B cell (primary cell): ENCODE measurements around the gene HOGA1. TPM values are rescaled to one million over a fixed set of nuclear protein-coding genes. Genes with fewer than 3 reads are reported as not detected.

Experiments used
- ATAC-seq: fragments of 200-7000 bp; cut with Tn5 transposase; one replicate; pipeline ENCODE4 v1.10.0; 2021; ENCODE audit warnings: low read depth, mild to moderate bottlenecking, moderate number of reproducible peaks, moderate library complexity
- CTCF ChIA-PET: fragments of 350-600 bp; sonication (Branson Sonifier 250); formaldehyde crosslinking; loops from one replicate; lab custom pipeline; 2021; ENCODE audit warnings: antibody characterized with exemption, inconsistent platforms; lab: Charles Lee
- POLR2A ChIA-PET: fragments of 350-600 bp; sonication (Branson Sonifier 250); formaldehyde crosslinking; loops from one replicate; lab custom pipeline; 2021; ENCODE audit warnings: antibody characterized with exemption; lab: Charles Lee
- DNase-seq: peaks from one replicate; pipeline ENCODE4 v3.0.0; 2013
- H2AFZ ChIP-seq: 2 replicates; pipeline ENCODE4 v1.6.1; 2012; ENCODE audit warnings: mild to moderate bottlenecking, low read depth, low read length; ENCODE audit not compliant: insufficient read depth, poor library complexity, severe bottlenecking
- H3K27ac ChIP-seq, 2 donors: 1 replicate in 1 of 2; 2 replicates in 1 of 2; pipeline ENCODE4 v1.5.1; 2012 to 2013; ENCODE audit warnings: low read length in 2 of 2, mild to moderate bottlenecking in 2 of 2, moderate library complexity in 1 of 2
- H3K27me3 ChIP-seq, 4 experiments: fragments of 200-600 bp in 1 of 4; sonication (generic) in 1 of 4; replicated peaks in 1 of 4; 1 replicate in 2 of 4; 2 replicates in 2 of 4; pipeline versions ENCODE4 v1.6.1 to v1.7.0; 2013 to 2016; ENCODE audit warnings: low read length in 3 of 4, mild to moderate bottlenecking in 2 of 4, mixed read lengths in 1 of 4, moderate library complexity in 1 of 4; ENCODE audit not compliant: insufficient read depth in 4 of 4, control insufficient read depth in 3 of 4; ENCODE audit errors: control extremely low read depth in 1 of 4
- H3K36me3 ChIP-seq, 2 experiments: replicated peaks in 1 of 2; 1 replicate in 1 of 2; 2 replicates in 1 of 2; pipeline versions ENCODE4 v1.6.1 to v1.7.1; 2013; ENCODE audit warnings: low read length in 1 of 2; ENCODE audit not compliant: insufficient read depth in 2 of 2, control insufficient read depth in 1 of 2; ENCODE audit errors: control extremely low read depth in 1 of 2, extremely low read depth in 1 of 2
- H3K4me1 ChIP-seq, 2 donors: fragments of 200-600 bp in 1 of 2; sonication (generic) in 1 of 2; 1 replicate in 1 of 2; 2 replicates in 1 of 2; pipeline versions ENCODE4 v1.5.1 to v1.6.1; 2013 to 2017; ENCODE audit warnings: low read length in 2 of 2; ENCODE audit not compliant: control insufficient read depth in 2 of 2, insufficient read depth in 2 of 2
- H3K4me2 ChIP-seq: replicated peaks from 2 replicates; pipeline ENCODE3; 2012; ENCODE audit warnings: mild to moderate bottlenecking, low read depth, low read length; ENCODE audit not compliant: poor library complexity, severe bottlenecking
- H3K4me3 ChIP-seq, 5 experiments: fragments of 200-600 bp in 1 of 5; sonication (generic) in 1 of 5; 1 replicate in 3 of 5; 2 replicates in 2 of 5; pipeline versions ENCODE4 v1.5.1 to v1.7.0; 2011 to 2016; ENCODE audit warnings: low read length in 4 of 5, mild to moderate bottlenecking in 4 of 5, low read depth in 2 of 5, control low read depth in 1 of 5, moderate library complexity in 1 of 5; ENCODE audit not compliant: insufficient read depth in 1 of 5; ENCODE audit errors: control extremely low read depth in 1 of 5, extremely low read depth in 1 of 5
- H3K79me2 ChIP-seq: fragments of 200-600 bp; sonication (generic); one replicate; pipeline ENCODE4 v1.6.0; 2016; ENCODE audit warnings: low read length; ENCODE audit not compliant: control insufficient read depth, insufficient read depth
- H3K9ac ChIP-seq: fragments of 200-600 bp; sonication (generic); 2 replicates; pipeline ENCODE4 v1.6.1; 2017; ENCODE audit warnings: mild to moderate bottlenecking, low read length, moderate library complexity
- H3K9me3 ChIP-seq, 3 donors: one replicate each; pipeline versions ENCODE4 v1.6.1 to v1.7.1; 2013; ENCODE audit warnings: low read length in 2 of 3; ENCODE audit not compliant: control insufficient read depth in 2 of 3, insufficient read depth in 1 of 3; ENCODE audit errors: control extremely low read depth in 1 of 3
- H4K20me1 ChIP-seq: 2 replicates; pipeline ENCODE4 v1.6.0; 2012; ENCODE audit warnings: mild to moderate bottlenecking, low read length; ENCODE audit not compliant: insufficient read depth, control insufficient read depth, poor library complexity, severe bottlenecking
- H3K27ac Mint-ChIP-seq: one replicate; pipeline ENCODE4 v1.8.0; 2021; ENCODE audit warnings: mixed read lengths
- H3K27me3 Mint-ChIP-seq: one replicate; pipeline ENCODE4 v1.8.0; 2021; ENCODE audit warnings: mixed read lengths
- H3K4me1 Mint-ChIP-seq: one replicate; pipeline ENCODE4 v1.8.0; 2021; ENCODE audit warnings: mixed read lengths
- H3K4me3 Mint-ChIP-seq: one replicate; pipeline ENCODE4 v1.8.0; 2021; ENCODE audit warnings: mixed read lengths
- H3K9me3 Mint-ChIP-seq: one replicate; pipeline ENCODE4 v1.8.0; 2022; ENCODE audit warnings: mixed read lengths; ENCODE audit not compliant: insufficient read depth
- CTCF ChIP-seq: fragments of 200-600 bp; IDR thresholded peaks from one replicate; pipeline ENCODE4 v1.8.0; 2022; ENCODE audit warnings: antibody characterized with exemption, mild to moderate bottlenecking
- EZH2 ChIP-seq: IDR thresholded peaks from 2 replicates; pipeline ENCODE4 v1.6.1; 2012; ENCODE audit warnings: borderline replicate concordance, low read depth, mild to moderate bottlenecking, moderate library complexity, low read length; ENCODE audit not compliant: insufficient read depth, poor library complexity, severe bottlenecking
- WGBS: methylation state at CpG from one replicate; pipeline ENCODE4 v1.1.5; 2013; ENCODE audit warnings: missing lambda C conversion rate; ENCODE audit not compliant: insufficient coverage; 5-methylcytosine and 5-hydroxymethylcytosine counted together
- intact Hi-C: fragments of 100-400 bp; cut with micrococcal nuclease; formaldehyde crosslinking; loops from one replicate; pipeline ENCODE4 v1.10.0; 2022
- polyA plus RNA-seq: library from polyadenylated mRNA; depleted of rRNA; stranded (reverse); fragments of >200 nt; gene quantifications from 2 replicates; pipeline ENCODE4 v1.2.3, GENCODE V29; 2012
- total RNA-seq, 2 donors: library from RNA; stranded (reverse); fragments of 120-200 nt in 1 of 2; gene quantifications; 1 replicate in 1 of 2; 2 replicates in 1 of 2; pipeline versions ENCODE4 v1.2.3 to v1.2.4, GENCODE V29; 2013 to 2022

HOGA1 gene
- total and polyA plus RNA-seq, 2 donors (not counting 1 experiment from before 2014, with no cell fraction given) = not detected

DNA sequence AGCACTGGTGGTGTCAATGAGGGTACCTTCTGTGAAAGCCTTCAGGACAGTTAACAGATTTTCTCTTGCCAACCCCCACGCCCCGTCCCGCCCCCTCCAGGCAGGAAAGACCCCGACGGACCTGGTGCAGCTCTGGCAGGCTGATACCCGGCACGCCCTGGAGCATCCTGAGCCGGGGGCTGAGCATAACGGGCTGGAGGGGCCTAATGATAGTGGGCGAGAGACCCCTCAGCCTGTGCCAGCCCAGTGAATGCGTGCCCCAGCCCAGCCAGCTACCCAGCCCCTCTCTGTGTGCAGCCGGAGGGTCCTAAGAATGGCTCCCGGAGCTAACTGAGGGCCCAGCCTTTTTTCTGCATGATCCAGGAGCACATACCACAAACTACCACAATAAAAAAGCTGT lies 713 bp upstream of the HOGA1 start:
- H3K9me3 Mint-ChIP-seq = no peaks in the 10 kb centered on the region
- no peaks in the 10 kb centered on the region for H3K4me1 ChIP-seq
- no peak overlapping the region for H3K4me3 Mint-ChIP-seq
- H3K27ac Mint-ChIP-seq = no peak overlapping the region
- ATAC-seq (no peak), DNase-seq (no peak)
- 95% methylated on average over 13 of the region's 13 CpGs for WGBS
- no peaks in the 10 kb centered on the region for H3K36me3 ChIP-seq
- no peaks in the 10 kb centered on the region for H3K27me3 ChIP-seq
- ChIA-PET POLR2A (no interaction called here), CTCF (interaction anchor here (1.0 kb wide), 1 partner anchor 11 kb away, joined by 3 read pairs; the partner anchor contains the start of gene ANKRD2)
- H3K4me3 ChIP-seq = no peak overlapping the region
- no peaks in the 10 kb centered on the region for H4K20me1 ChIP-seq
- H3K4me2 ChIP-seq = no peak overlapping the region
- H3K9ac ChIP-seq = no peak overlapping the region
- H3K4me1 Mint-ChIP-seq = no peaks in the 10 kb centered on the region
- no peaks in the 10 kb centered on the region for H3K79me2 ChIP-seq
- intact Hi-C loops = no loop called here
- no peaks in the 10 kb centered on the region for H3K9me3 ChIP-seq
- TF ChIP-seq CTCF = no peak
- no peak overlapping the region for H2AFZ ChIP-seq
- H3K27ac ChIP-seq = no peak overlapping the region
- peaks cover 3% of the 10 kb centered on the region for H3K27me3 Mint-ChIP-seq

DNA sequence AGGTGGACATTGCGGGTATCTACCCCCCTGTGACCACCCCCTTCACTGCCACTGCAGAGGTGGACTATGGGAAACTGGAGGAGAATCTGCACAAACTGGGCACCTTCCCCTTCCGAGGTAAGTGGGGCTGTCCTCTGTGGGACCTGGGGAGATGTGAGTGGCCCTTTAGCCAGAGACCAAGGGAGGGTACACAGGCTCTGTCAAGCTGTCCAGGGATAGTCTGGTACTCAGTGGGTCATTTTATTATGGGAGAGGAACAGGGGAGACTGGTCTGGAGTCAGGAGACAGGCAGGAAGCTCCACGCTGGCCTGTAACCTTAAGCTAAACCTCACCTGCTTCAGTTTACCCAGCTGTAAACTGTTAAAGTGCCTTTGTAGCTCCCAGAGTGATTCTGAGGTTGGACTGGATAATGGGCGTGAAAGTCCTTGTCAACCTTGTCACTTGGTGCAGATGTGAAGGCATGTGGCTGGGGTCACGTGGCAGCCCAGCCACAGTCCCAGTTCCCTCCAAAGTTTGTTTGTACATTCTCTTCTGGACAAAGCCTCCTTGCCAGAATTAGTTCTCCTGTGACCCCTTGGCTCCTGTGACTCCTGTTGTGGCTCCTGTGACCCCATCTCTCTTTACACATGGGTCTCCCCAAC lies 729 bp downstream of the HOGA1 start:
- Histone ChIP-seq H3K27me3 (no peaks in the 10 kb centered on the region), H3K9ac (no peak overlapping the region), H2AFZ (no peak overlapping the region), H4K20me1 (no peaks in the 10 kb centered on the region), H3K36me3 (no peaks in the 10 kb centered on the region), H3K79me2 (no peaks in the 10 kb centered on the region), H3K4me2 (no peak overlapping the region), H3K4me3 (no peak overlapping the region), H3K9me3 (no peaks in the 10 kb centered on the region), H3K4me1 (no peaks in the 10 kb centered on the region), H3K27ac (no peak overlapping the region)
- H3K4me3 Mint-ChIP-seq = no peak overlapping the region
- peaks cover 3% of the 10 kb centered on the region for H3K27me3 Mint-ChIP-seq
- H3K27ac Mint-ChIP-seq = no peak overlapping the region
- ATAC-seq = no peak
- H3K9me3 Mint-ChIP-seq = no peaks in the 10 kb centered on the region
- H3K4me1 Mint-ChIP-seq = no peaks in the 10 kb centered on the region
- ChIA-PET POLR2A (no interaction called here), CTCF (no interaction called here)
- no peak for TF ChIP-seq EZH2
- no peak for TF ChIP-seq CTCF
- DNase-seq = no peak
- intact Hi-C loops = no loop called here
- 95% methylated on average over 4 of the region's 5 CpGs for WGBS
